A549 (cell line): ENCODE data around the gene PNPLA8. TPM values are rescaled to one million over a fixed set of nuclear protein-coding genes. Genes with fewer than 3 reads are reported as not detected.

ENCODE experiments used
- ATAC-seq, 2 experiments: fragments of 200-7000 bp in 1 of 2; fragments of >200 bp in 1 of 2; cut with Nextera tagmentation in 1 of 2; cut with Tn5 transposase in 1 of 2; 3 replicates each; pipeline versions ENCODE4 v1.8.0 to v1.9.1; 2018 to 2020; ENCODE audit warnings: mild to moderate bottlenecking in 1 of 2, moderate library complexity in 1 of 2
- CTCF ChIA-PET: fragments of 300-600 bp; sonication (Branson Sonifier 250); formaldehyde crosslinking; extraction: SDS; loops from one replicate; lab custom pipeline; 2021; ENCODE audit warnings: antibody characterized with exemption, inconsistent platforms; lab: Yijun Ruan, JAX
- POLR2A ChIA-PET: fragments of 350-600 bp; formaldehyde crosslinking; extraction: SDS; loops from one replicate; lab custom pipeline; 2021; ENCODE audit warnings: antibody characterized with exemption, inconsistent platforms; lab: Yijun Ruan, JAX
- DNase-seq, 2 experiments: peaks; one replicate each; pipeline versions ENCODE4 v3.0.0 to v3.0.0-alpha.2; 2011 to 2016; ENCODE audit warnings: low read depth in 1 of 2, low spot score in 1 of 2
- FAIRE-seq: peaks from 2 replicates; lab custom pipeline; 2011; peaks lifted over from hg19 to GRCh38; lab: Jason Lieb, UNC
- H3K27ac ChIP-seq, 2 experiments: fragments of >200 bp; sonication (Bioruptor Twin); formaldehyde crosslinking; 3 replicates each; pipeline ENCODE4 v1.5.1; 2016 to 2017
- H3K4me1 ChIP-seq: fragments of >200 bp; sonication (Bioruptor Twin); formaldehyde crosslinking; 3 replicates; pipeline ENCODE4 v1.6.1; 2016
- H3K4me2 ChIP-seq: fragments of >200 bp; sonication (Bioruptor Twin); formaldehyde crosslinking; 3 replicates; pipeline ENCODE4 v1.6.1; 2016
- H3K4me3 ChIP-seq: fragments of >200 bp; sonication (Bioruptor Twin); formaldehyde crosslinking; 3 replicates; pipeline ENCODE4 v1.5.1; 2016
- H3K9me3 ChIP-seq: fragments of >200 bp; sonication (Bioruptor Twin); formaldehyde crosslinking; 3 replicates; pipeline ENCODE4 v1.6.1; 2016
- CTCF ChIP-seq: fragments of >200 bp; sonication (Bioruptor Twin); formaldehyde crosslinking; IDR thresholded peaks from 3 replicates; pipeline ENCODE4 v1.5.1; 2016
- JUN ChIP-seq, 2 experiments: fragments of >200 bp; sonication (Bioruptor Twin); formaldehyde crosslinking; IDR thresholded peaks; 2 replicates in 1 of 2; 3 replicates in 1 of 2; pipeline ENCODE4 v1.6.1; 2016 to 2017
- MYC ChIP-seq: IDR thresholded peaks from 2 replicates; pipeline ENCODE4 v1.6.1; 2012; ENCODE audit warnings: mild to moderate bottlenecking, inconsistent platforms, low read length, improper control_type of control experiment, borderline replicate concordance
- POLR2A ChIP-seq: IDR thresholded peaks from 2 replicates; pipeline ENCODE4 v1.6.1; 2012; ENCODE audit warnings: mild to moderate bottlenecking, low read length
- ZC3H11A ChIP-seq: fragments of 450-650 bp; IDR thresholded peaks from 2 replicates; pipeline ENCODE4 v1.6.1; 2014; ENCODE audit warnings: antibody characterized with exemption, mild to moderate bottlenecking
- WGBS: methylation state at CpG from one replicate; pipeline ENCODE4 v1.1.6; 2017; ENCODE audit errors: missing lambda C conversion rate; 5-methylcytosine and 5-hydroxymethylcytosine counted together
- polyA plus RNA-seq, 4 experiments: library from polyadenylated mRNA; depleted of rRNA in 3 of 4; stranded (reverse); fragments of >200 nt; fragmentation: RNase III in 1 of 4; extraction: RNeasy Plus Mini Kit Qiagen cat#74134 plus additional on column Dnase treatment in 1 of 4; gene quantifications; 2 replicates in 3 of 4; 3 replicates in 1 of 4; pipeline ENCODE4 v1.2.3, GENCODE V29; 2011 to 2017

The PNPLA8 gene
- polyA plus RNA-seq, 2 of the 4 experiments (the other 2 are of a cell fraction) = 16.1 to 29.6 TPM

GRCh38 chr7:108421720-108422331 is 104.1 kb downstream of the PNPLA8 start:
- Histone ChIP-seq H3K27ac (peak overlapping the region; percentile 78 to 82), H3K4me2 (peak overlapping the region; percentile 88), H3K9me3 (no peaks in the 10 kb centered on the region), H3K4me1 (peaks cover 89% of the 10 kb centered on the region), H3K4me3 (no peak overlapping the region)
- FAIRE-seq (no peak), DNase-seq (peak in 1 of 2 experiments; percentile 29), ATAC-seq (peak in 1 of 2 experiments; percentile 45; a peak in 3 of 6 replicates)
- no peak for TF ChIP-seq ZC3H11A
- TF ChIP-seq CTCF = no peak
- no peak for TF ChIP-seq POLR2A
- TF ChIP-seq MYC = no peak
- TF ChIP-seq JUN (IDR thresholded peaks at IDR 0.05) = no peak
- ChIA-PET CTCF (interaction anchor here (0.6 to 2.5 kb wide), 5 partner anchors 10 to 601 kb away, joined by 3 to 7 read pairs (median 3); no protein-coding TSS in a partner anchor), POLR2A (no interaction called here)
- WGBS = 11% methylated on average over 3 of the region's 3 CpGs

Other genes starting within 250 kb of the PNPLA8 start
- 189 and 210 TPM in 2 replicates for gene NRCAM, start 69.7 kb downstream of the PNPLA8 start, polyA plus RNA-seq (2011; rRNA removed)
- gene NRCAM, start 69.7 kb downstream of the PNPLA8 start, polyA plus RNA-seq (2017; fragmentation: RNase III; extraction: RNeasy Plus Mini Kit Qiagen cat#74134 plus additional on column Dnase treatment) = 123 to 134 TPM (median 129 TPM) in 3 replicates
- 21.7 and 27.4 TPM in 2 replicates for gene THAP5, start 43.6 kb upstream of the PNPLA8 start, polyA plus RNA-seq (2011; rRNA removed)
- 20.5 to 20.9 TPM (median 20.9 TPM) in 3 replicates for gene THAP5, start 43.6 kb upstream of the PNPLA8 start, polyA plus RNA-seq (2017; fragmentation: RNase III; extraction: RNeasy Plus Mini Kit Qiagen cat#74134 plus additional on column Dnase treatment)
- 14.8 and 15.8 TPM in 2 replicates for gene DNAJB9, start 43.7 kb upstream of the PNPLA8 start, polyA plus RNA-seq (2011; rRNA removed)
- 13.5 to 16.2 TPM (median 14.5 TPM) in 3 replicates for gene DNAJB9, start 43.7 kb upstream of the PNPLA8 start, polyA plus RNA-seq (2017; fragmentation: RNase III; extraction: RNeasy Plus Mini Kit Qiagen cat#74134 plus additional on column Dnase treatment)